ENCODE measurements around the gene SLC28A1.
"Not testable (repeated sequence)": the region's sequence is repeated elsewhere in the genome, so short reads cannot be mapped to it uniquely, and the experiment has no call there.

Gene SLC28A1

GRCh38 chr15:84862214-84862975 is 22.1 kb upstream of the SLC28A1 start:
- no peak for DNase-seq

GRCh38 chr15:84863565-84864443 is 20.7 kb upstream of the SLC28A1 start:
- no peak for DNase-seq

GRCh38 chr15:84864444-84864795 is 20.0 kb upstream of the SLC28A1 start:
- DNase-seq = no peak

GRCh38 chr15:84865074-84865569 is 19.3 kb upstream of the SLC28A1 start:
- no peak for DNase-seq

- DNase-seq = no peak
These were observed 16.2 kb upstream of the SLC28A1 start for GRCh38 chr15:84868037-84868880.

- DNase-seq = no peak
These were observed 15.0 kb upstream of the SLC28A1 start for GRCh38 chr15:84869510-84869909.

GRCh38 chr15:84871428-84871985 is 13.0 kb upstream of the SLC28A1 start:
- no peak for DNase-seq

- DNase-seq = no peak
These were observed 12.2 kb upstream of the SLC28A1 start for GRCh38 chr15:84872009-84872910.

- no peak for DNase-seq
These were observed 10.5 kb upstream of the SLC28A1 start for GRCh38 chr15:84873997-84874396.

- DNase-seq = no peak
These were observed 9.3 kb upstream of the SLC28A1 start for GRCh38 chr15:84874981-84875699.

GRCh38 chr15:84876269-84876668 is 8.2 kb upstream of the SLC28A1 start:
- no peak for DNase-seq

GRCh38 chr15:84877701-84878100 is 6.8 kb upstream of the SLC28A1 start:
- not testable (repeated sequence) for DNase-seq

- DNase-seq = peak; percentile 9
These were observed 6.0 kb upstream of the SLC28A1 start for GRCh38 chr15:84878504-84878903.

GRCh38 chr15:84879088-84879780 is 5.2 kb upstream of the SLC28A1 start:
- no peak for DNase-seq

- no peak for DNase-seq
These were observed 4.5 kb upstream of the SLC28A1 start for GRCh38 chr15:84880007-84880406.

GRCh38 chr15:84880822-84881519 is 3.5 kb upstream of the SLC28A1 start:
- no peak for DNase-seq

GRCh38 chr15:84881520-84881830 is 3.0 kb upstream of the SLC28A1 start:
- DNase-seq = no peak

- no peak for DNase-seq
These were observed 996 bp upstream of the SLC28A1 start for GRCh38 chr15:84883466-84883865.

- no peak for DNase-seq
These were observed 1.3 kb downstream of the SLC28A1 start for GRCh38 chr15:84885801-84886200.
